ENCODE results near the gene CCDC85C. TPM values are rescaled to one million over a fixed set of nuclear protein-coding genes. Genes with fewer than 3 reads are reported as not detected.

CCDC85C gene
- total RNA-seq, 6 experiments from 2014 or later, result 31.3 to 41.4 (median 34.3) TPM

GRCh38 chr14:99572173-99572999 lies 31.6 kb downstream of the CCDC85C start:
- Mint-ChIP-seq H3K27ac (no peak overlapping the region; the same call in 1 of the 2 replicates), H3K9me3 (no peaks in the 10 kb centered on the region), H3K27me3 (ENCODE audit: insufficient read depth) (no peaks in the 10 kb centered on the region; the same call in none of the 2 replicates), H3K36me3 (ENCODE audit: low read depth) (no peaks in the 10 kb centered on the region), H3K4me1 (ENCODE audit: low read depth) (peaks cover 77% of the 10 kb centered on the region), H3K4me3 (no peak overlapping the region)
- DNase-seq, result no peak
- no peak for TF ChIP-seq CTCF (IDR thresholded peaks at IDR 0.05)

DNA sequence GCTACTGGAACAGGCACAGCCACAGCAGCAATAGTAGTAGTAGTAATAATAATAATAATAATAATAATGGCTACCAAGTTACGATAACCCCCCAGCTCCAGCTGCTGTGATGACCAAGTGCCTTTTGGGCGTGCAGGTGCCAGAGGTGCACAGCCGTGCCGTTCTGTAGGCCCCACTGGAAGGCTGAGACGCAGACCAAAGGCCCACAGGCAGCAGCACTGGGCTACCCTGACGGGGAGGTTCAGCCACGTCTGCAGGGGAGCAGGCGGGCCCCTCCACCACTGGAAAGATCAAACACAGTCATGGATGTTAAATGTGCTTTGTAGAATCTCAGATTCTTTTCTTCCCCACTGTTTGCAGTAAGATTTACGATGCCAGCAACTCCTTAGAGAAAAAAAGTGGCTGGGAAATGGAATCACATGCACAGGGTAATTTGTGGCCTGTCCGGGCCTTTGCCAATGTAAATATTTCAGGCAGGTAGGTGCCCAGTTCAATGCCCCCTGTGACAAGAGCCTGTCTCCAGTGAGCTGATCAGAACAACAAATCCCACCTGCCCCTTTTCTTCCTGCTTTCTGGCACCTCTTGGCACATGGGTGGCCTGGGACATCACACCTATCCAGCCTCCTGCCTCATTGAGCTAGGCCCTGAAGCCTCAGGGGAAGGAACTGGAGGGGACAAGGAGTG lies 32.6 kb downstream of the CCDC85C start:
- DNase-seq, result no peak
- Mint-ChIP-seq H3K27me3 (ENCODE audit: insufficient read depth) (no peaks in the 10 kb centered on the region; the same call in none of the 2 replicates), H3K36me3 (ENCODE audit: low read depth) (no peaks in the 10 kb centered on the region), H3K4me1 (ENCODE audit: low read depth) (peaks cover 74% of the 10 kb centered on the region), H3K4me3 (no peak overlapping the region), H3K27ac (no peak overlapping the region), H3K9me3 (no peaks in the 10 kb centered on the region)
- no peak for TF ChIP-seq CTCF (IDR thresholded peaks at IDR 0.05)

DNA sequence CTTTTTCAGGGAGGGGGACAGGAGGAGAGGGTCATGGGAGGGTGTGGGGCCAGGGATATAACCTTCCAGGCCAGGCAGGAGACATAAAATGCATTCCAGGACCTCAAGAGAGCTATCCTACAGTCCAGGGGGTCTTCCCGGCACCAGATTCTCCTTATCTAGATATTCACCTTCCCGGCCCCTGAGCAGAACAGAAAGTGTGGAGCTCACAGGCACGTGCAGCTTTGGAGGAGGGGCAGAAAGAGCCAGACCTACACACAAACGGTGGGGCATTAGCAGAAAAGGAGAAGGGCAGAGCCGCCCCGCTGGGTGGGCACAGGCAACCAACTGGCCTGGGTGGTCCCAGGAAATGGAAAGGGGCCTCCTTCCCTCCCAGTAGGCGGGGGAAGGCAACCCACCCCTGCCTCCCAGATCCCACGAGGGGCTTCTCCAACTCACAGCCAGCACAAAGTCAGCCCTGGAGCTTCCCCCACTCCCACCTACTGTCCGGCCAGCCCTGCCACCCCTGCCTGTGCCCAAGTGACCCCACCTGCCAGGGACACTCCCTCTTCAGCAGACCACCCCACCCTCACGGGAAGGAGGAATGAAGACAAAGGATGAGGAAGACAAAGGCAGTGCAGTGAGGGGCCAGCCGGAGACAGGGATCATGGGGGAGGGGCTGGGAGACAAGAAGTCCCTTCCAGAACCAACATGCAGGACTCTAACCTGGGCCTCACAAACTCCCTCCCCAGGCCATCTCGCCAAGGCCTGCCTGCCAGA lies 33.3 kb downstream of the CCDC85C start:
- no peak for DNase-seq
- Mint-ChIP-seq H3K36me3 (ENCODE audit: low read depth) (no peaks in the 10 kb centered on the region), H3K4me1 (ENCODE audit: low read depth) (peaks cover 73% of the 10 kb centered on the region), H3K9me3 (no peaks in the 10 kb centered on the region), H3K4me3 (no peak overlapping the region), H3K27me3 (ENCODE audit: insufficient read depth) (no peaks in the 10 kb centered on the region; the same call in none of the 2 replicates), H3K27ac (no peak overlapping the region)
- TF ChIP-seq CTCF (IDR thresholded peaks at IDR 0.05), result no peak

GRCh38 chr14:99569725-99570543 lies 34.1 kb downstream of the CCDC85C start:
- TF ChIP-seq CTCF (IDR thresholded peaks at IDR 0.05), result no peak
- H3K27ac Mint-ChIP-seq, result no peak overlapping the region
- H3K4me1 Mint-ChIP-seq (ENCODE audit: low read depth), result peaks cover 73% of the 10 kb centered on the region
- no peaks in the 10 kb centered on the region for H3K36me3 Mint-ChIP-seq (ENCODE audit: low read depth)
- DNase-seq, result no peak
- H3K27me3 Mint-ChIP-seq (ENCODE audit: insufficient read depth), result no peaks in the 10 kb centered on the region; the same call in none of the 2 replicates
- no peak overlapping the region for H3K4me3 Mint-ChIP-seq
- no peaks in the 10 kb centered on the region for H3K9me3 Mint-ChIP-seq
